HepG2 (cell line): ENCODE measurements around the gene SLC25A15. TPM values are rescaled to one million over a fixed set of nuclear protein-coding genes. Genes with fewer than 3 reads are reported as not detected.

Experiments
- ARHGAP35 ChIP-seq: sonication (generic); formaldehyde crosslinking; IDR thresholded peaks from 2 replicates; pipeline ENCODE4 v1.9.0; 2022; ENCODE audit warnings: mild to moderate bottlenecking, inconsistent platforms, moderate library complexity, missing genetic modification reagents, borderline replicate concordance
- SKI ChIP-seq: fragments of 450-650 bp; IDR thresholded peaks from one replicate; pipeline ENCODE4 v1.6.1; 2018; ENCODE audit warnings: mild to moderate bottlenecking; ENCODE audit not compliant: partially characterized antibody
- SOX6 ChIP-seq, 2 experiments: fragments of 450-650 bp in 1 of 2; sonication (generic) in 1 of 2; formaldehyde crosslinking in 1 of 2; IDR thresholded peaks; 2 replicates each; pipeline versions ENCODE4 v1.4.0 to v1.6.1; 2017 to 2020; ENCODE audit warnings: antibody characterized with exemption in 1 of 2, mild to moderate bottlenecking in 1 of 2, missing genetic modification reagents in 1 of 2
- TEAD2 ChIP-seq: sonication (generic); formaldehyde crosslinking; IDR thresholded peaks from 2 replicates; pipeline ENCODE4 v1.9.0; 2021; ENCODE audit warnings: missing genetic modification reagents
- YEATS4 ChIP-seq: sonication (generic); formaldehyde crosslinking; IDR thresholded peaks from 2 replicates; pipeline ENCODE4 v1.4.0; 2020; ENCODE audit warnings: missing genetic modification reagents, borderline replicate concordance
- ZHX2 ChIP-seq, 2 experiments: sonication (generic) in 1 of 2; formaldehyde crosslinking in 1 of 2; IDR thresholded peaks; 2 replicates each; pipeline versions ENCODE4 v1.6.1 to v1.9.0; 2014 to 2022; ENCODE audit warnings: antibody characterized with exemption in 1 of 2, borderline replicate concordance in 1 of 2, inconsistent platforms in 1 of 2, low read depth in 1 of 2, missing genetic modification reagents in 1 of 2
- ZSCAN31 ChIP-seq: sonication (generic); formaldehyde crosslinking; IDR thresholded peaks from 2 replicates; pipeline ENCODE4 v1.5.0; 2020; ENCODE audit warnings: low read depth, mild to moderate bottlenecking, missing genetic modification reagents
- ZXDC ChIP-seq: sonication (generic); formaldehyde crosslinking; IDR thresholded peaks from 2 replicates; pipeline ENCODE4 v1.5.0; 2020; ENCODE audit warnings: mild to moderate bottlenecking, missing genetic modification reagents
- polyA plus RNA-seq, 8 experiments: library from polyadenylated mRNA; depleted of rRNA in 3 of 8; stranded (reverse) in 7 of 8; unstranded in 1 of 8; fragments of >200 nt; fragmentation: Illumina TruSeq in 4 of 8; extraction: Trizol in 4 of 8; gene quantifications; 2 replicates each; pipeline versions ENCODE4 v1.2.1 to v1.2.3, GENCODE V29; 2011 to 2016; ENCODE audit warnings: low read depth in 4 of 8, missing spikeins in 1 of 8, mixed read lengths in 1 of 8; ENCODE audit not compliant: insufficient read depth in 1 of 8
- total RNA-seq, 5 experiments: library from RNA; depleted of rRNA; stranded (reverse); fragments of >200 nt; fragmentation: Illumina TruSeq; extraction: Trizol; gene quantifications; 2 replicates each; pipeline ENCODE4 v1.2.3, GENCODE V29; 2016; ENCODE audit warnings: low read depth in 1 of 5
- TF ChIP-seq, protein P1 (sequence below): sonication (generic); formaldehyde crosslinking; IDR thresholded peaks from 2 replicates; pipeline ENCODE4 v1.9.0; 2021; ENCODE audit warnings: missing genetic modification reagents, borderline replicate concordance
- TF ChIP-seq, protein P2 (sequence below): sonication (generic); IDR thresholded peaks from 2 replicates; pipeline ENCODE4 v1.6.1; 2016; ENCODE audit warnings: low read depth, borderline replicate concordance
- TF ChIP-seq, protein P3 (sequence below): sonication (generic); formaldehyde crosslinking; IDR thresholded peaks from 2 replicates; pipeline ENCODE4 v1.4.0; 2020; ENCODE audit warnings: low read depth, mild to moderate bottlenecking, missing genetic modification reagents

SLC25A15 gene
- total and polyA plus RNA-seq, 2 of the 13 experiments (the other 11 are each of a cell fraction or from before 2014, with no cell fraction given) = 17.3 to 39.1 TPM

GRCh38 chr13:40756042-40756441 is 33.4 kb upstream of the SLC25A15 start (continued):
- no peak for TF ChIP-seq ZXDC (CRISPR knock-in tag)
- TF ChIP-seq ZSCAN31 (CRISPR knock-in tag) = no peak
- TF ChIP-seq, protein P1, sequence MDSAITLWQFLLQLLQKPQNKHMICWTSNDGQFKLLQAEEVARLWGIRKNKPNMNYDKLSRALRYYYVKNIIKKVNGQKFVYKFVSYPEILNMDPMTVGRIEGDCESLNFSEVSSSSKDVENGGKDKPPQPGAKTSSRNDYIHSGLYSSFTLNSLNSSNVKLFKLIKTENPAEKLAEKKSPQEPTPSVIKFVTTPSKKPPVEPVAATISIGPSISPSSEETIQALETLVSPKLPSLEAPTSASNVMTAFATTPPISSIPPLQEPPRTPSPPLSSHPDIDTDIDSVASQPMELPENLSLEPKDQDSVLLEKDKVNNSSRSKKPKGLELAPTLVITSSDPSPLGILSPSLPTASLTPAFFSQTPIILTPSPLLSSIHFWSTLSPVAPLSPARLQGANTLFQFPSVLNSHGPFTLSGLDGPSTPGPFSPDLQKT (CRISPR knock-in tag) = no peak
- no peak for TF ChIP-seq TEAD2 (CRISPR knock-in tag)
- TF ChIP-seq YEATS4 (CRISPR knock-in tag) = no peak
- TF ChIP-seq, protein P2, sequence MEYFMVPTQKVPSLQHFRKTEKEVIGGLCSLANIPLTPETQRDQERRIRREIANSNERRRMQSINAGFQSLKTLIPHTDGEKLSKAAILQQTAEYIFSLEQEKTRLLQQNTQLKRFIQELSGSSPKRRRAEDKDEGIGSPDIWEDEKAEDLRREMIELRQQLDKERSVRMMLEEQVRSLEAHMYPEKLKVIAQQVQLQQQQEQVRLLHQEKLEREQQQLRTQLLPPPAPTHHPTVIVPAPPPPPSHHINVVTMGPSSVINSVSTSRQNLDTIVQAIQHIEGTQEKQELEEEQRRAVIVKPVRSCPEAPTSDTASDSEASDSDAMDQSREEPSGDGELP = no peak
- TF ChIP-seq SKI = no peak
- TF ChIP-seq SOX6 (IDR thresholded peaks at IDR 0.05) = no peak
- TF ChIP-seq SOX6 (CRISPR knock-in tag; IDR thresholded peaks at IDR 0.05) = no peak
- TF ChIP-seq ARHGAP35 = no peak
- no peak for TF ChIP-seq ZHX2 (IDR thresholded peaks at IDR 0.05; ENCODE audit: low read depth)
- TF ChIP-seq ZHX2 (CRISPR knock-in tag; IDR thresholded peaks at IDR 0.05; ENCODE audit: borderline replicate concordance) = no peak
- TF ChIP-seq, protein P3, sequence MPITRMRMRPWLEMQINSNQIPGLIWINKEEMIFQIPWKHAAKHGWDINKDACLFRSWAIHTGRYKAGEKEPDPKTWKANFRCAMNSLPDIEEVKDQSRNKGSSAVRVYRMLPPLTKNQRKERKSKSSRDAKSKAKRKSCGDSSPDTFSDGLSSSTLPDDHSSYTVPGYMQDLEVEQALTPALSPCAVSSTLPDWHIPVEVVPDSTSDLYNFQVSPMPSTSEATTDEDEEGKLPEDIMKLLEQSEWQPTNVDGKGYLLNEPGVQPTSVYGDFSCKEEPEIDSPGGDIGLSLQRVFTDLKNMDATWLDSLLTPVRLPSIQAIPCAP (CRISPR knock-in tag) = no peak
